SK-N-SH (cell line): ENCODE data around the gene CSTA. TPM values are rescaled to one million over a fixed set of nuclear protein-coding genes. Genes with fewer than 3 reads are reported as not detected.

Experiments used
- CTCF ChIA-PET: fragments of 300-600, 350-600 bp; formaldehyde crosslinking; extraction: SDS; loops from one replicate; lab custom pipeline; 2021; lab: Yijun Ruan, JAX
- POLR2A ChIA-PET: fragments of 350-600 bp; sonication (Branson Sonifier 250); formaldehyde crosslinking; extraction: SDS; loops from one replicate; lab custom pipeline; 2020; ENCODE audit warnings: antibody characterized with exemption, inconsistent platforms; lab: Yijun Ruan, JAX
- DNase-seq: peaks from one replicate; pipeline ENCODE4 v3.0.0; 2012
- H2AFZ ChIP-seq: fragments of 200-600 bp; sonication (generic); 2 replicates; pipeline ENCODE4 v1.8.1; 2016; ENCODE audit warnings: antibody characterized with exemption, mild to moderate bottlenecking, low read depth
- H3F3A ChIP-seq: fragments of 200-600 bp; sonication (generic); replicated peaks from 2 replicates; pipeline ENCODE3; 2016; ENCODE audit warnings: antibody characterized with exemption, mild to moderate bottlenecking; ENCODE audit not compliant: insufficient read depth
- H3K27ac ChIP-seq, 2 experiments: fragments of 200-500 bp in 1 of 2; fragments of 200-600 bp in 1 of 2; sonication (Bioruptor generic) in 1 of 2; sonication (generic), shearing (Covaris generic) in 1 of 2; 2 replicates each; pipeline versions ENCODE4 v1.5.1 to v1.6.1; 2014 to 2016; ENCODE audit warnings: low read depth in 2 of 2, inconsistent platforms in 1 of 2, low read length in 1 of 2, mild to moderate bottlenecking in 1 of 2, mixed read lengths in 1 of 2
- H3K27me3 ChIP-seq: fragments of 200-600 bp; sonication (generic), shearing (Covaris generic); 2 replicates; pipeline ENCODE4 v1.6.1; 2016; ENCODE audit warnings: mixed run types; ENCODE audit not compliant: insufficient read depth
- H3K36me3 ChIP-seq, 2 experiments: fragments of 200-500 bp in 1 of 2; fragments of 200-600 bp in 1 of 2; sonication (Bioruptor generic) in 1 of 2; sonication (generic) in 1 of 2; replicated peaks in 1 of 2; 2 replicates each; pipeline versions ENCODE3 to v1.5.1; 2014 to 2016; ENCODE audit warnings: low read length in 1 of 2, mild to moderate bottlenecking in 1 of 2; ENCODE audit not compliant: insufficient read depth in 2 of 2, control insufficient read depth in 1 of 2
- H3K4me1 ChIP-seq, 2 experiments: fragments of 200-500 bp in 1 of 2; fragments of 200-600 bp in 1 of 2; sonication (Bioruptor generic) in 1 of 2; sonication (generic), shearing (Covaris generic) in 1 of 2; 2 replicates each; pipeline versions ENCODE4 v1.5.1 to v1.6.1; 2014 to 2016; ENCODE audit warnings: low read depth in 1 of 2, low read length in 1 of 2, mixed run types in 1 of 2; ENCODE audit not compliant: insufficient read depth in 2 of 2, control insufficient read depth in 1 of 2
- H3K4me2 ChIP-seq: fragments of 200-600 bp; sonication (generic), shearing (Covaris generic); 2 replicates; pipeline ENCODE4 v1.6.1; 2017; ENCODE audit warnings: mixed run types
- H3K4me3 ChIP-seq, 2 experiments: fragments of 200-500 bp in 1 of 2; fragments of 200-600 bp in 1 of 2; sonication (Bioruptor generic) in 1 of 2; sonication (generic), shearing (Covaris generic) in 1 of 2; 2 replicates each; pipeline versions ENCODE4 v1.5.1 to v1.8.1; 2014 to 2016; ENCODE audit warnings: low read depth in 2 of 2, inconsistent platforms in 1 of 2, low read length in 1 of 2, mild to moderate bottlenecking in 1 of 2, mixed read lengths in 1 of 2, moderate library complexity in 1 of 2
- H3K79me2 ChIP-seq: fragments of 200-600 bp; sonication (generic); 2 replicates; pipeline ENCODE4 v1.8.1; 2017; ENCODE audit warnings: mild to moderate bottlenecking; ENCODE audit not compliant: insufficient read depth
- H3K9ac ChIP-seq: fragments of 200-600 bp; sonication (generic); 2 replicates; pipeline ENCODE4 v1.6.1; 2017; ENCODE audit warnings: mixed run types
- H3K9me2 ChIP-seq: fragments of 200-600 bp; sonication (generic); 2 replicates; pipeline ENCODE4 v1.6.1; 2017; ENCODE audit warnings: mixed run types
- H3K9me3 ChIP-seq: fragments of 200-600 bp; sonication (generic); 2 replicates; pipeline ENCODE4 v1.6.1; 2017; ENCODE audit warnings: mixed run types, mild to moderate bottlenecking, moderate library complexity
- H4K20me1 ChIP-seq: fragments of 200-600 bp; sonication (generic); 2 replicates; pipeline ENCODE4 v1.6.1; 2017; ENCODE audit warnings: mild to moderate bottlenecking, mixed run types; ENCODE audit not compliant: insufficient read depth
- CTCF ChIP-seq: fragments of 200-600 bp; sonication (generic); IDR thresholded peaks from 2 replicates; pipeline ENCODE4 v1.6.1; 2017; ENCODE audit warnings: antibody characterized with exemption, mild to moderate bottlenecking, moderate library complexity
- ELF1 ChIP-seq: IDR thresholded peaks from 2 replicates; pipeline ENCODE4 v1.4.0; 2012
- FOSL2 ChIP-seq: IDR thresholded peaks from 2 replicates; pipeline ENCODE4 v1.4.0; 2012; ENCODE audit warnings: low read depth, mild to moderate bottlenecking, moderate library complexity, borderline replicate concordance
- FOXJ3 ChIP-seq: sonication (generic); formaldehyde crosslinking; IDR thresholded peaks from 2 replicates; pipeline ENCODE4 v1.5.1; 2020; ENCODE audit warnings: mild to moderate bottlenecking, missing genetic modification reagents
- GATA2 ChIP-seq: sonication (generic); formaldehyde crosslinking; IDR thresholded peaks from 2 replicates; pipeline ENCODE4 v1.5.0; 2020; ENCODE audit warnings: mild to moderate bottlenecking, missing genetic modification reagents
- IRF3 ChIP-seq: fragments of 150-350 bp; IDR thresholded peaks from 2 replicates; pipeline ENCODE4 v1.6.1; 2016; ENCODE audit warnings: mild to moderate bottlenecking, low read depth, low read length
- MAX ChIP-seq: IDR thresholded peaks from 2 replicates; pipeline ENCODE4 v1.4.0; 2012; ENCODE audit warnings: low read depth
- NFIC ChIP-seq: IDR thresholded peaks from 2 replicates; pipeline ENCODE4 v1.4.0; 2012; ENCODE audit warnings: borderline replicate concordance
- PBX3 ChIP-seq: IDR thresholded peaks from 2 replicates; pipeline ENCODE4; 2012
- RAD21 ChIP-seq: IDR thresholded peaks from 2 replicates; pipeline ENCODE4 v1.6.1; 2012; ENCODE audit warnings: mild to moderate bottlenecking, low read length
- RCOR1 ChIP-seq: fragments of 150-350 bp; IDR thresholded peaks from 2 replicates; pipeline ENCODE4 v1.6.1; 2017; ENCODE audit warnings: antibody characterized with exemption, low read length
- RFX5 ChIP-seq: IDR thresholded peaks from 2 replicates; pipeline ENCODE4 v1.6.1; 2012; ENCODE audit warnings: mild to moderate bottlenecking, improper control_type of control experiment, low read length
- RXRA ChIP-seq: IDR thresholded peaks from 2 replicates; pipeline ENCODE4 v1.4.0; 2012; ENCODE audit warnings: low read depth, mild to moderate bottlenecking, borderline replicate concordance
- SMC3 ChIP-seq: IDR thresholded peaks from 2 replicates; pipeline ENCODE4 v1.6.1; 2012; ENCODE audit warnings: low read depth, low read length, improper control_type of control experiment
- TAF1 ChIP-seq: IDR thresholded peaks from 2 replicates; pipeline ENCODE4 v1.6.1; 2012; ENCODE audit warnings: low read depth, mild to moderate bottlenecking, low read length, moderate library complexity, borderline replicate concordance
- TCF12 ChIP-seq: IDR thresholded peaks from 2 replicates; pipeline ENCODE4 v1.4.0; 2012
- USF2 ChIP-seq: fragments of 150-350 bp; IDR thresholded peaks from 2 replicates; pipeline ENCODE4 v1.6.1; 2017; ENCODE audit warnings: antibody characterized with exemption, low read length, low read depth, borderline replicate concordance
- YY1 ChIP-seq: IDR thresholded peaks from 2 replicates; pipeline ENCODE4 v1.4.0; 2012; ENCODE audit warnings: low read depth, mild to moderate bottlenecking
- WGBS: methylation state at CpG from one replicate; pipeline ENCODE4 v1.1.6; 2017; ENCODE audit warnings: low lambda C conversion rate; 5-methylcytosine and 5-hydroxymethylcytosine counted together
- polyA plus RNA-seq, 3 experiments: library from polyadenylated mRNA; depleted of rRNA; stranded (reverse); fragments of >200 nt; gene quantifications; 2 replicates each; pipeline ENCODE4 v1.2.3, GENCODE V29; 2012

The CSTA gene
- polyA plus RNA-seq, 1 of the 3 experiments (the other 2 are of a cell fraction): not detected

GRCh38 chr3:122307094-122307687, 17.9 kb upstream of the CSTA start:
- Histone ChIP-seq H4K20me1 (no peaks in the 10 kb centered on the region), H3K9me2 (no peaks in the 10 kb centered on the region), H3K36me3 (no peaks in the 10 kb centered on the region), H3K27me3 (no peaks in the 10 kb centered on the region; the same call in 1 of the 2 replicates), H3F3A (no peaks in the 10 kb centered on the region), H2AFZ (no peak overlapping the region), H3K79me2 (no peaks in the 10 kb centered on the region), H3K27ac (no peak overlapping the region), H3K4me1 (no peaks in the 10 kb centered on the region), H3K9ac (no peak overlapping the region), H3K9me3 (no peaks in the 10 kb centered on the region), H3K4me2 (no peak overlapping the region)
- ChIA-PET CTCF (interaction anchor here (0.9 to 1.7 kb wide), 5 partner anchors 8 to 32 kb away, joined by 3 to 6 read pairs (median 3); partner anchors contain the start of gene CSTA), POLR2A (no interaction called here)
- DNase-seq: no peak
- WGBS: 23% methylated on average over 4 of the region's 4 CpGs
- TF ChIP-seq NFIC (no peak), ELF1 (no peak), TAF1 (no peak)
- TF ChIP-seq, all 33 proteins: peak for 0
- H3K4me3 ChIP-seq: no peak overlapping the region

GRCh38 chr3:122307976-122308375, 17.1 kb upstream of the CSTA start:
- CTCF ChIA-PET: interaction anchor here (1.6 kb wide), 1 partner anchor 14 kb away, joined by 3 read pairs; no protein-coding TSS in a partner anchor
- Histone ChIP-seq H3K9me3 (no peaks in the 10 kb centered on the region), H3K9me2 (no peaks in the 10 kb centered on the region), H4K20me1 (no peaks in the 10 kb centered on the region), H3K27me3 (no peaks in the 10 kb centered on the region; the same call in 1 of the 2 replicates), H3K4me2 (no peak overlapping the region), H2AFZ (no peak overlapping the region)
- TF ChIP-seq GATA2: no peak
- TF ChIP-seq, all 33 proteins: peak for 0
- POLR2A ChIA-PET: no interaction called here
- Histone ChIP-seq H3K79me2 (no peaks in the 10 kb centered on the region), H3K27ac (no peak overlapping the region), H3K4me3 (no peak overlapping the region), H3K9ac (no peak overlapping the region), H3K36me3 (no peaks in the 10 kb centered on the region), H3K4me1 (no peaks in the 10 kb centered on the region), H3F3A (no peaks in the 10 kb centered on the region)
- no peak for DNase-seq

GRCh38 chr3:122310361-122310760, 14.7 kb upstream of the CSTA start:
- no peak overlapping the region for H2AFZ ChIP-seq
- ChIA-PET POLR2A (no interaction called here), CTCF (no interaction called here)
- H3K79me2 ChIP-seq: no peaks in the 10 kb centered on the region
- H3K4me1 ChIP-seq: no peaks in the 10 kb centered on the region
- no peaks in the 10 kb centered on the region for H3F3A ChIP-seq
- no peaks in the 10 kb centered on the region for H4K20me1 ChIP-seq
- WGBS: 33% methylated on average over 1 of the region's 1 CpG
- no peak overlapping the region for H3K27ac ChIP-seq
- H3K4me2 ChIP-seq: no peak overlapping the region
- H3K36me3 ChIP-seq: no peaks in the 10 kb centered on the region
- H3K4me3 ChIP-seq: no peak overlapping the region
- no peaks in the 10 kb centered on the region for H3K9me2 ChIP-seq
- no peak for DNase-seq
- no peaks in the 10 kb centered on the region for H3K9me3 ChIP-seq
- peaks cover under 1% of the 10 kb centered on the region; the same call in 1 of the 2 replicates for H3K27me3 ChIP-seq
- H3K9ac ChIP-seq: no peak overlapping the region
- no peak for TF ChIP-seq GATA2
- TF ChIP-seq CTCF: no peak
- TF ChIP-seq TCF12: no peak
- TF ChIP-seq MAX: no peak
- no peak for TF ChIP-seq IRF3
- TF ChIP-seq PBX3: no peak
- no peak for TF ChIP-seq RAD21
- no peak for TF ChIP-seq NFIC
- no peak for TF ChIP-seq RFX5
- TF ChIP-seq YY1: no peak
- TF ChIP-seq USF2: no peak
- no peak for TF ChIP-seq FOSL2
- no peak for TF ChIP-seq RCOR1
- no peak for TF ChIP-seq SMC3
- TF ChIP-seq FOXJ3: no peak
- no peak for TF ChIP-seq RXRA
